LNCaP clone FGC (cell line): Measurements from ENCODE around the gene CNOT6L.
"Not testable (repeated sequence)": the region's sequence is repeated elsewhere in the genome, so short reads cannot be mapped to it uniquely, and the experiment has no call there.

Experiments used
- DNase-seq: peaks from one replicate; pipeline ENCODE4 v3.0.0-alpha.2; 2011; ENCODE audit warnings: low read depth
- H3K4me3 ChIP-seq: 2 replicates; pipeline ENCODE4 v1.5.1; 2011; ENCODE audit warnings: mild to moderate bottlenecking, low read depth, low read length, control low read depth
- CTCF ChIP-seq: IDR thresholded peaks from 2 replicates; pipeline ENCODE4 v1.5.1; 2012; ENCODE audit warnings: mild to moderate bottlenecking; ENCODE audit not compliant: control insufficient read depth, insufficient read depth; ENCODE audit errors: extremely low read depth

The CNOT6L gene

GRCh38 chr4:77818602-77819403 is at the start of gene CNOT6L:
Gene CNOT6L (minus strand): TSS chr4:77819368. CDS start chr4:77819308, 60 bp downstream.
- H3K4me3 ChIP-seq: peak within 1 kb of the TSS; percentile 93
- no peak for TF ChIP-seq CTCF
- peak; percentile 51 for DNase-seq

- no peak for DNase-seq
- H3K4me3 ChIP-seq: no peak overlapping the region
- TF ChIP-seq CTCF: no peak
These were observed 46.1 kb upstream of the CNOT6L start for GRCh38 chr4:77865259-77865658.

- peak overlapping the region; percentile 70 for H3K4me3 ChIP-seq
- DNase-seq: not testable (repeated sequence)
These were observed 44.2 kb upstream of the CNOT6L start for GRCh38 chr4:77863341-77863740.

- TF ChIP-seq CTCF: peak; percentile 21; the same call in 1 of the 2 replicates
- DNase-seq: peak; percentile 94
These were observed 43.5 kb upstream of the CNOT6L start, which contains the start of gene MRPL1 for GRCh38 chr4:77862478-77863216. Gene MRPL1 (plus strand): TSS chr4:77862830. CDS start chr4:77862849, 19 bp downstream.

DNA sequence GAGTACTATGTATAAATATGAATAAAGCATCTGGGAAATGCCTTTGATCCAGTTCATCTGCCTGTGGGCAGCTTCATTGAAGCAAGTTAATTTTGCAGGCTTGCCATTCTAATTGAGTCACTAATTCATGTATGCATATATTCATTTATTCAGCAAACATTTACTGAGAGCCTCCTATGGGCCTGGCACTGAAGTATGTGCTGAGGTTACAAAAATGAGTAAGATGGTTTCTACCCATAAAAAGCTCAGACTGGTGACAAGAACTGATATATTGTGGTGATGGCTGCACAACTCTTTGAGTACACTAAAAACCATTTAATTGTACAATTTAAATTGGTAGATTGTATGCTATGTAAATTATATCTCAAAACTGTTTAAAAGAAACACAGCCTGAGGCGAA is 42.3 kb upstream of the CNOT6L start:
- no peak for DNase-seq
- no peak for TF ChIP-seq CTCF
- H3K4me3 ChIP-seq: peak overlapping the region; percentile 70

More at GRCh38 chr4:77862478-77863216, 43.5 kb upstream of the CNOT6L start, which contains the start of gene MRPL1:
- peak within 1 kb of the TSS; percentile 70 for H3K4me3 ChIP-seq

- TF ChIP-seq CTCF: no peak
- H3K4me3 ChIP-seq: no peak overlapping the region
- DNase-seq: no peak
These were observed 40.1 kb upstream of the CNOT6L start for GRCh38 chr4:77859256-77859655.

DNA sequence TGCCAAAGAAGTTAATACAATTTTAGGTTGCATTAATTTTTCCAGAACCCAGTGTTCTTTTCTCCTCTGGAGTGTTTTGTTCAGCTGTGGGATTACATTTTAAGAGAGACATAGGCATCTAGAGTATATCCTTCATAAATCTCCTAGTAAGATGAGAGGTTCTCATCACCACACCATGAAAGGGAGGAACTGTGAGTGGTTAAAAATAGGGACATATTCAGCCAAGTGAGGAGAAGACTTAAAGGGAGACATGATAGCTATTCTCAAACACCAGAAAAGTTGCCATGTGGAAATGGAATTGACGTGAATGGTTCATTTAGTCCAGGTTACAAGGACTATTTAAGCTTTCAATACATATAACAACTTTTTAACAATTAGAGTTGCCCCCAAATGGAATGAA is 37.0 kb upstream of the CNOT6L start:
- DNase-seq: no peak
- no peak overlapping the region for H3K4me3 ChIP-seq
- no peak for TF ChIP-seq CTCF
